Measurements from ENCODE around the gene DPEP2NB. TPM values are rescaled to one million over a fixed set of nuclear protein-coding genes. Genes with fewer than 3 reads are reported as not detected.

DPEP2NB gene, protein sequence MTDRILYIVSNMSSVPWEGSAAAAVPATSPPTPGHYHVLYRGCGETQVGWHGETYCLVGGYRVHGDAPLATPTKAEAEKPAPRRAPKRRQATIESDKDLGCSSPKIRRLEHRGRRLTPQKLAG
- not detected in 2 replicates for total RNA-seq

DNA sequence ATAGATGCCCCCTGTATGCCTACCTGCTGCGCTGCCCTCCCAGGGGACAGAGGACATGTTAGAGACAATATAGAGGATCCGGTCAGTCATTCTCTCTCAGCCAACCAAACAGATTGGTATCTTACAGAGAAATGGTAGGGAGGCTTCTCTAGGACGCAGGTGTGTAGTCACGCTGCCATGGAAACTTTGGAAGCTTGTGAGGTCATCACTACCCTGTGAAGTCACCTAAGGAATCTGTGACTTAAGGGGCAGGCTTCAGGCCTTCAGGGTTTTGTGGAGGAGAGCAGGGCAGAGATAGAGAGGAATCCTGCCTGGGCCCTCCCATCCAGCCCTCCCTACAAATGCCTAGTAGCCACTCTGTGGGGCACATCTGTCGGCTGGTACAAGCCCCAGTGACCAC, at the start of gene DPEP2NB:
Gene DPEP2NB (minus strand): TSS at position 231 of the 400 bp plus-strand sequence. CDS start 141 bp downstream, at position 90.

GRCh38 chr16:68022728-68023537, 7.2 kb upstream of the DPEP2NB start, which contains the start of the genes DDX28 and DUS2:
Gene DDX28 (minus strand): TSS chr16:68023232. CDS start chr16:68023202, 30 bp downstream.
Gene DUS2 (plus strand): TSS chr16:68023284. CDS start chr16:68038024, 14,740 bp downstream.

DNA sequence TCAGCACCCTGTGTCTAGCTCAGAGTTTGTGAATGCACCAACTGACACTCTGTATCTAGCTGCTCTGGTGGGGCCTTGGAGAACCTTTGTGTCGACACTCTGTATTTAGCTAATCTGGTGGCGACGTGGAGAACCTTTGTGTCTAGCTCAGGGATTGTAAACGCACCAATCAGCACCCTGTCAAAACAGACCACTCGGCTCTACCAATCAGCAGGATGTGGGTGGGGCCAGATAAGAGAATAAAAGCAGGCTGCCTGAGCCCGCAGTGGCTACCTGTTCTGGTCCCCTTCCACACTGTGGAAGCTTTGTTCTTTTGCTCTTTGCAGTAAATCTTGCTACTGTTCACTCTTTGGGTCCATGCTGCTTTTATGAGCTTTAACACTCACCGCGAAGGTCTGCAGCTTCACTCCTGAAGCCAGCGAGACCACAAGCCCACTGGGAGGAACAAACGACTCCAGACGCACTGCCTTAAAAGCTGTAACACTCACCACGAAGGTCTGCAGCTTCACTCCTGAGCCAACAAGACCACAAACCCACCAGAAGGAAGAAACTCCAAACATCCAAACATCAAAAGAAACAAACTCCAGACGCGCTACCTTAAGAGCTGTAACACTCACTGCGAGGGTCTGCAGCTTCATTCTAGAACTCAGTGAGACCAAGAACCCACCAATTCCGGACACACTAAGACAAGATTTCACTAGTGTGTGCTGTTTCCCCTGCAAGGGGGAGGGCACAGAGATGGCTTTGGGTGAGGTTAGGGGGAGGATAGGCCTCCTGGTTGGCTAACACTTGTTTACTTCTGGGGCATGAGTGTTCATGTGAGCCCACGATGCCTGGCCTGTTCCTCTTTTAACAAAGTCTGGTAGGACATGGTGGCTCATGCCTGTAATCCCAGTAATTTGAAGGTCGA, 16.7 kb downstream of the DPEP2NB start, which contains the start of gene DPEP2:
Gene DPEP2 (minus strand): TSS at position 706 of the 910 bp plus-strand sequence. CDS start 6,272 bp downstream, outside the sequence.

GRCh38 chr16:67979955-67980678, 35.6 kb downstream of the DPEP2NB start, which contains the start of gene DPEP3:
Gene DPEP3 (minus strand): TSS chr16:67980499. CDS start chr16:67980380, 119 bp downstream.

GRCh38 chr16:67968400-67969253, 47.1 kb downstream of the DPEP2NB start, which contains the start of gene SLC12A4:
Gene SLC12A4 (minus strand): TSS chr16:67968637. CDS start chr16:67968553, 84 bp downstream.

Other genes starting within 250 kb of the DPEP2NB start
- gene RANBP10, start 209.4 kb downstream of the DPEP2NB start, total RNA-seq = 5.0 and 5.2 TPM in 2 replicates
- 0.26 and 0.58 TPM in 2 replicates for gene TSNAXIP1, start 209.0 kb downstream of the DPEP2NB start, total RNA-seq
- gene THAP11, start 173.6 kb downstream of the DPEP2NB start, total RNA-seq = 39.7 and 52.5 TPM in 2 replicates
- 193 and 272 TPM in 2 replicates for gene NUTF2, start 169.0 kb downstream of the DPEP2NB start, total RNA-seq
- gene CENPT, start 168.2 kb downstream of the DPEP2NB start, total RNA-seq = 32.6 and 32.7 TPM in 2 replicates
- gene EDC4, start 142.9 kb downstream of the DPEP2NB start, total RNA-seq = 37.6 TPM in 2 replicates
- 0.47 and 0.77 TPM in 2 replicates for gene NRN1L, start 131.0 kb downstream of the DPEP2NB start, total RNA-seq
- 13.1 and 15.5 TPM in 2 replicates for gene PSKH1, start 122.7 kb downstream of the DPEP2NB start, total RNA-seq
- gene CTRL, start 84.0 kb downstream of the DPEP2NB start, total RNA-seq = 0.34 TPM in 1 of 2 replicates, not detected in the other
- 28.0 and 38.6 TPM in 2 replicates for gene PSMB10, start 79.1 kb downstream of the DPEP2NB start, total RNA-seq
- gene LCAT, start 71.8 kb downstream of the DPEP2NB start, total RNA-seq = 7.1 and 10.5 TPM in 2 replicates
- 29.1 and 50.4 TPM in 2 replicates for gene SLC12A4, start 47.3 kb downstream of the DPEP2NB start, total RNA-seq
- not detected in 2 replicates for gene DPEP3, start 35.4 kb downstream of the DPEP2NB start, total RNA-seq
- not detected in 2 replicates for gene DPEP2, start 16.4 kb downstream of the DPEP2NB start, total RNA-seq
- gene DDX28, start 7.3 kb upstream of the DPEP2NB start, total RNA-seq = 3.3 and 6.6 TPM in 2 replicates
- 8.9 and 10.0 TPM in 2 replicates for gene DUS2, start 7.4 kb upstream of the DPEP2NB start, total RNA-seq
- 19.1 and 22.2 TPM in 2 replicates for gene NFATC3, start 69.5 kb upstream of the DPEP2NB start, total RNA-seq
- not detected in 2 replicates for gene ESRP2, start 220.2 kb upstream of the DPEP2NB start, total RNA-seq
- 10.9 and 24.0 TPM in 2 replicates for gene PLA2G15, start 229.5 kb upstream of the DPEP2NB start, total RNA-seq
- gene SLC7A6, start 248.6 kb upstream of the DPEP2NB start, total RNA-seq = 11.1 and 26.3 TPM in 2 replicates